Lower leg skin (tissue), 4 donors: ENCODE data around the gene KCNN3. TPM values are rescaled to one million over a fixed set of nuclear protein-coding genes. Genes with fewer than 3 reads are reported as not detected.

Experiments used
- DNase-seq, 2 donors: peaks; one replicate each; pipeline ENCODE4 v3.0.0-alpha.2; 2019; ENCODE audit warnings: low spot score in 2 of 2
- H3K4me3 ChIP-seq: fragments of 200-600 bp; sonication (generic); 2 replicates; pipeline ENCODE4 v1.5.1; 2017; ENCODE audit warnings: mild to moderate bottlenecking, low read depth; ENCODE audit not compliant: poor library complexity, severe bottlenecking
- CTCF ChIP-seq, 3 donors: fragments of 450-650 bp; IDR thresholded peaks; one replicate each; pipeline ENCODE4 v1.5.1; 2016; ENCODE audit warnings: antibody characterized with exemption in 3 of 3, mild to moderate bottlenecking in 3 of 3, moderate library complexity in 2 of 3
- POLR2A ChIP-seq, 2 donors: fragments of 450-650 bp; IDR thresholded peaks; one replicate each; pipeline ENCODE4 v1.6.1; 2016 to 2017; ENCODE audit warnings: antibody characterized with exemption in 2 of 2, mild to moderate bottlenecking in 1 of 2, moderate library complexity in 1 of 2
- WGBS, 2 donors: methylation state at CpG; one replicate each; pipeline ENCODE4 v1.1.5; 2018; 5-methylcytosine and 5-hydroxymethylcytosine counted together
- intact Hi-C: fragments of 100-400 bp; cut with DNase I; formaldehyde crosslinking; loops from one replicate; pipeline ENCODE4 v1.15.0; 2023; ENCODE audit warnings: low total_unique reads
- total RNA-seq, 4 donors: library from RNA; depleted of rRNA; stranded (reverse); fragments of >200 nt; gene quantifications; one replicate each; pipeline ENCODE4 v1.1.0, GENCODE V29; 2016

Gene KCNN3
- total RNA-seq, 4 donors from 2014 or later: 0.13 to 2.1 (median 0.36) TPM

GRCh38 chr1:154819628-154820590 is 50.2 kb downstream of the KCNN3 start:
- no peak for DNase-seq
- intact Hi-C loops: no loop called here
- no peak overlapping the region for H3K4me3 ChIP-seq
- no peak for TF ChIP-seq CTCF (IDR thresholded peaks at IDR 0.05)
- TF ChIP-seq POLR2A (IDR thresholded peaks at IDR 0.05): no peak
- WGBS, 2 donors: 79 to 89% methylated on average over 7 of the region's 7 CpGs

- 96 to 98% methylated on average over 6 of the region's 6 CpGs for WGBS, 2 donors
- TF ChIP-seq CTCF (IDR thresholded peaks at IDR 0.05) (no peak), POLR2A (IDR thresholded peaks at IDR 0.05) (no peak)
- intact Hi-C loops: no loop called here
- no peak overlapping the region for H3K4me3 ChIP-seq
- no peak for DNase-seq
Measured at GRCh38 chr1:154818911-154819310, 51.2 kb downstream of the KCNN3 start.

- WGBS, 2 donors: 90 to 94% methylated on average over 2 of the region's 2 CpGs
Measured at GRCh38 chr1:154816937-154817336, 53.1 kb downstream of the KCNN3 start.

GRCh38 chr1:154816369-154816768 is 53.7 kb downstream of the KCNN3 start:
- intact Hi-C loops: no loop called here
- no peak for DNase-seq
- 35 to 39% methylated on average over 6 of the region's 6 CpGs for WGBS, 2 donors
- H3K4me3 ChIP-seq: no peak overlapping the region
- TF ChIP-seq POLR2A (IDR thresholded peaks at IDR 0.05) (no peak), CTCF (IDR thresholded peaks at IDR 0.05) (no peak)

More at GRCh38 chr1:154816937-154817336, 53.1 kb downstream of the KCNN3 start:
- H3K4me3 ChIP-seq: no peak overlapping the region
- intact Hi-C loops: no loop called here
- no peak for DNase-seq
- TF ChIP-seq CTCF (IDR thresholded peaks at IDR 0.05): no peak
- TF ChIP-seq POLR2A (IDR thresholded peaks at IDR 0.05): no peak

GRCh38 chr1:154813846-154814505 is 56.1 kb downstream of the KCNN3 start:
- DNase-seq: no peak
- intact Hi-C loops: no loop called here
- no peak overlapping the region for H3K4me3 ChIP-seq
- WGBS, 2 donors: 67 to 80% methylated on average over 8 of the region's 8 CpGs
- TF ChIP-seq POLR2A (IDR thresholded peaks at IDR 0.05) (no peak), CTCF (IDR thresholded peaks at IDR 0.05) (no peak)
